Panc1 (cell line): ENCODE data around the gene PSMD7. TPM values are rescaled to one million over a fixed set of nuclear protein-coding genes. Genes with fewer than 3 reads are reported as not detected.

ENCODE experiments used
- ATAC-seq: fragments of 200-7000 bp; cut with Tn5 transposase; 2 replicates; pipeline ENCODE4 v1.9.1; 2020; ENCODE audit warnings: mild to moderate bottlenecking, moderate library complexity
- BruUV-seq: library from RNA; stranded (reverse); fragments of 400-500 nt; replicated peaks from 2 replicates; lab custom pipeline; 2021; lab: Mats Ljungman, UMichigan
- CTCF ChIA-PET: fragments of 300-600 bp; sonication (Branson Sonifier 250); formaldehyde crosslinking; loops from one replicate; lab custom pipeline; 2022; ENCODE audit warnings: antibody characterized with exemption; lab: Charles Lee
- POLR2A ChIA-PET: fragments of 300-600 bp; sonication (Branson Sonifier 250); formaldehyde crosslinking; loops from one replicate; lab custom pipeline; 2022; ENCODE audit warnings: antibody characterized with exemption; lab: Charles Lee
- DNase-seq: peaks from one replicate; pipeline ENCODE4 v3.0.0-alpha.2; 2010; ENCODE audit warnings: low read depth, low spot score
- H3K27ac ChIP-seq: 2 replicates; pipeline ENCODE4 v1.5.1; 2011; ENCODE audit warnings: mild to moderate bottlenecking, low read length, inconsistent platforms
- H3K27me3 ChIP-seq: fragments of 200-500 bp; sonication (Bioruptor generic); 2 replicates; pipeline ENCODE4 v1.6.0; 2014; ENCODE audit warnings: low read length, inconsistent platforms; ENCODE audit not compliant: control insufficient read depth, insufficient read depth
- H3K36me3 ChIP-seq: fragments of 200-500 bp; sonication (Bioruptor generic); 2 replicates; pipeline ENCODE4 v1.5.1; 2014; ENCODE audit warnings: inconsistent platforms, mild to moderate bottlenecking, low read length, moderate library complexity; ENCODE audit not compliant: control insufficient read depth, insufficient read depth
- H3K4me1 ChIP-seq: 2 replicates; pipeline ENCODE4 v1.5.1; 2011; ENCODE audit warnings: inconsistent platforms, mild to moderate bottlenecking, low read length, moderate library complexity; ENCODE audit not compliant: control insufficient read depth, insufficient read depth
- H3K4me3 ChIP-seq, 2 experiments: 2 replicates each; pipeline ENCODE4 v1.5.1; 2011 to 2012; ENCODE audit warnings: low read depth in 2 of 2, low read length in 2 of 2, mild to moderate bottlenecking in 2 of 2, inconsistent platforms in 1 of 2, moderate library complexity in 1 of 2
- H3K9me3 ChIP-seq: fragments of 200-500 bp; sonication (Bioruptor generic); 2 replicates; pipeline ENCODE4 v1.5.1; 2014; ENCODE audit warnings: low read depth, mild to moderate bottlenecking, inconsistent platforms, low read length, moderate library complexity; ENCODE audit not compliant: control insufficient read depth, insufficient read depth
- CTCF ChIP-seq: fragments of 450-650 bp; IDR thresholded peaks from 2 replicates; pipeline ENCODE4 v1.5.1; 2017; ENCODE audit warnings: mild to moderate bottlenecking
- POLR2AphosphoS5 ChIP-seq: IDR thresholded peaks from 2 replicates; pipeline ENCODE4 v1.6.1; 2012; ENCODE audit warnings: mild to moderate bottlenecking, low read depth, low read length, moderate library complexity
- REST ChIP-seq, 2 experiments: IDR thresholded peaks; 2 replicates each; pipeline ENCODE4 v1.6.1; 2011 to 2012; ENCODE audit warnings: low read depth in 2 of 2, control low read depth in 1 of 2, low read length in 1 of 2, mild to moderate bottlenecking in 1 of 2, moderate library complexity in 1 of 2; ENCODE audit not compliant: insufficient read depth in 1 of 2
- SIN3A ChIP-seq: IDR thresholded peaks from 2 replicates; pipeline ENCODE4 v1.6.1; 2012; ENCODE audit warnings: low read depth, mild to moderate bottlenecking, low read length, moderate library complexity, borderline replicate concordance; ENCODE audit not compliant: insufficient read depth
- TCF7L2 ChIP-seq: IDR thresholded peaks from 2 replicates; pipeline ENCODE4 v1.6.1; 2011; ENCODE audit warnings: mild to moderate bottlenecking, low read depth, low read length, inconsistent platforms
- in situ Hi-C: cut with HindIII; loops from 2 replicates; pipeline ENCODE4 v1.10.0; 2016; ENCODE audit warnings: low sequenced_read_pairs, low pct_unique_long_range_greater_than_20kb
- intact Hi-C: fragments of 100-400 bp; cut with micrococcal nuclease; formaldehyde crosslinking; loops from one replicate; pipeline ENCODE4 v1.10.0; 2022; ENCODE audit not compliant: unreplicated experiment
- total RNA-seq: library from RNA; stranded (reverse); gene quantifications from one replicate; pipeline ENCODE4 v1.2.1, GENCODE V29; 2021; ENCODE audit not compliant: unreplicated experiment

PSMD7 gene
- total RNA-seq, 1 experiment from 2014 or later = 83.9 TPM

- Histone ChIP-seq H3K4me3 (no peak overlapping the region), H3K27ac (no peak overlapping the region), H3K4me1 (no peaks in the 10 kb centered on the region), H3K9me3 (peaks cover 5% of the 10 kb centered on the region; the same call in 1 of the 2 replicates), H3K36me3 (no peaks in the 10 kb centered on the region), H3K27me3 (no peaks in the 10 kb centered on the region)
- intact Hi-C loops (no loop called here), in situ Hi-C loops (no loop called here)
- CTCF ChIA-PET = no interaction called here
- ATAC-seq (no peak), DNase-seq (no peak)
- no TSS peak for BruUV-seq
- POLR2A ChIA-PET = no interaction called here
- TF ChIP-seq CTCF (no peak), SIN3A (no peak), POLR2AphosphoS5 (no peak), REST (IDR thresholded peaks at IDR 0.05; ENCODE audit: insufficient read depth in 1 of 2, low read depth in 2 of 2, low read length in 1 of 2) (no peak), TCF7L2 (no peak)
These were observed 8.5 kb upstream of the PSMD7 start for GRCh38 chr16:74288065-74288464.

GRCh38 chr16:74290356-74290755 is 6.3 kb upstream of the PSMD7 start:
- Histone ChIP-seq H3K4me3 (no peak overlapping the region), H3K9me3 (peaks cover 5% of the 10 kb centered on the region; the same call in 1 of the 2 replicates), H3K4me1 (no peaks in the 10 kb centered on the region), H3K27ac (no peak overlapping the region), H3K36me3 (no peaks in the 10 kb centered on the region), H3K27me3 (no peaks in the 10 kb centered on the region)
- intact Hi-C loops = no loop called here
- in situ Hi-C loops = no loop called here
- ATAC-seq (no peak), DNase-seq (no peak)
- BruUV-seq = no TSS peak
- ChIA-PET CTCF (no interaction called here), POLR2A (no interaction called here)
- TF ChIP-seq CTCF (no peak), POLR2AphosphoS5 (no peak), TCF7L2 (no peak), SIN3A (no peak), REST (IDR thresholded peaks at IDR 0.05; ENCODE audit: insufficient read depth in 1 of 2, low read depth in 2 of 2, low read length in 1 of 2) (no peak)
